Breast epithelium (tissue), 4 donors: ENCODE data around the gene NRXN3. TPM values are rescaled to one million over a fixed set of nuclear protein-coding genes. Genes with fewer than 3 reads are reported as not detected.

Experiments used
- DNase-seq, 2 donors: peaks; one replicate each; pipeline ENCODE4 v3.0.0-alpha.2; 2019; ENCODE audit warnings: low spot score in 2 of 2
- H3K27ac ChIP-seq, 2 donors: fragments of 200-600 bp; sonication (generic) in 1 of 2; one replicate each; pipeline ENCODE4 v1.5.1; 2016 to 2019; ENCODE audit warnings: mild to moderate bottlenecking in 1 of 2
- H3K27me3 ChIP-seq, 2 donors: fragments of 200-600 bp; sonication (generic) in 1 of 2; one replicate each; pipeline versions ENCODE4 v1.5.1 to v1.6.0; 2017 to 2019; ENCODE audit warnings: control low read depth in 1 of 2, mild to moderate bottlenecking in 1 of 2
- H3K36me3 ChIP-seq: fragments of 200-600 bp; one replicate; pipeline ENCODE4 v1.5.1; 2019
- H3K4me1 ChIP-seq, 2 donors: fragments of 200-600 bp; sonication (generic); one replicate each; pipeline ENCODE4 v1.5.1; 2016 to 2019; ENCODE audit warnings: control low read depth in 1 of 2
- H3K4me3 ChIP-seq, 3 donors: fragments of 200-600 bp; sonication (generic); 1 replicate in 2 of 3; 2 replicates in 1 of 3; pipeline ENCODE4 v1.5.1; 2016 to 2019; ENCODE audit warnings: mild to moderate bottlenecking in 3 of 3, moderate library complexity in 2 of 3
- H3K9me3 ChIP-seq, 2 donors: fragments of 200-600 bp; sonication (generic) in 1 of 2; one replicate each; pipeline ENCODE4 v1.5.1; 2016 to 2019; ENCODE audit warnings: control low read depth in 1 of 2
- POLR2A ChIP-seq: fragments of 450-650 bp; IDR thresholded peaks from one replicate; pipeline ENCODE4 v1.6.1; 2016; ENCODE audit warnings: antibody characterized with exemption, mild to moderate bottlenecking, moderate library complexity
- POLR2AphosphoS5 ChIP-seq, 3 donors: sonication (generic); formaldehyde crosslinking; IDR thresholded peaks; one replicate each; pipeline ENCODE4 v1.6.1; 2017; ENCODE audit warnings: antibody characterized with exemption in 3 of 3
- intact Hi-C: fragments of 100-400 bp; cut with DNase I; formaldehyde crosslinking; loops from one replicate; pipeline ENCODE4 v1.15.1; 2023; ENCODE audit warnings: low total_unique reads
- total RNA-seq, 3 donors: library from RNA; depleted of rRNA; stranded (reverse); fragments of >200 nt; gene quantifications; one replicate each; pipeline ENCODE4 v1.1.0, GENCODE V29; 2016
- TF ChIP-seq, protein P1 (sequence below), 3 donors: fragments of 450-650 bp; IDR thresholded peaks; one replicate each; pipeline ENCODE4 v1.5.1; 2016 to 2017; ENCODE audit warnings: antibody characterized with exemption in 3 of 3, mild to moderate bottlenecking in 3 of 3, moderate library complexity in 3 of 3

Gene NRXN3
- total RNA-seq, 3 donors from 2014 or later, result 2.9 to 3.6 (median 3.5) TPM

GRCh38 chr14:79442786-79443185, 1272.6 kb downstream of the NRXN3 start:
- no peaks in the 10 kb centered on the region for H3K27me3 ChIP-seq
- no peaks in the 10 kb centered on the region for H3K36me3 ChIP-seq
- TF ChIP-seq POLR2AphosphoS5 (IDR thresholded peaks at IDR 0.05), result no peak
- no peaks in the 10 kb centered on the region for H3K9me3 ChIP-seq
- no peak overlapping the region for H3K27ac ChIP-seq
- no peak for DNase-seq
- H3K4me3 ChIP-seq, result no peak overlapping the region
- no peaks in the 10 kb centered on the region for H3K4me1 ChIP-seq
- intact Hi-C loops, result no loop called here

DNA sequence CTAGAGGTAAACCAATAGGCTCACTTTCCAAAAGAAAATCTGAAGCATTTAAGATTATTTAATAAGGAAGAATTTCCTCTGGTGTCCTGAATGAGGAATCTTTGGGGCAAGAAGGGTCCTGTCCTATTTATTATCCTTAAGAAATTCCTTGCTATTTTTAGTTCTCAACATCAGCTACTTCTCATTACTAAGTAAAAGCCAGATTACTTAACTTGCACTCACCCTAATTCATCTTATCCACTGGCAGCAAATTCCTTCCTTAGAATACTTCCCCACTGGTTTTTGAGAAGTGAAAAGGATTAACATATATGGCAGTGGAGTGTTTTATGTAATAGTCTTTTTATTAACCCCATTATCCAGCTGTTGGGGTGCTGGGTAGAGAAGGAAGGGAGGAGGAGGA, 1273.4 kb downstream of the NRXN3 start:
- TF ChIP-seq POLR2AphosphoS5 (IDR thresholded peaks at IDR 0.05), result no peak
- TF ChIP-seq POLR2A, result no peak
- TF ChIP-seq, protein P1, sequence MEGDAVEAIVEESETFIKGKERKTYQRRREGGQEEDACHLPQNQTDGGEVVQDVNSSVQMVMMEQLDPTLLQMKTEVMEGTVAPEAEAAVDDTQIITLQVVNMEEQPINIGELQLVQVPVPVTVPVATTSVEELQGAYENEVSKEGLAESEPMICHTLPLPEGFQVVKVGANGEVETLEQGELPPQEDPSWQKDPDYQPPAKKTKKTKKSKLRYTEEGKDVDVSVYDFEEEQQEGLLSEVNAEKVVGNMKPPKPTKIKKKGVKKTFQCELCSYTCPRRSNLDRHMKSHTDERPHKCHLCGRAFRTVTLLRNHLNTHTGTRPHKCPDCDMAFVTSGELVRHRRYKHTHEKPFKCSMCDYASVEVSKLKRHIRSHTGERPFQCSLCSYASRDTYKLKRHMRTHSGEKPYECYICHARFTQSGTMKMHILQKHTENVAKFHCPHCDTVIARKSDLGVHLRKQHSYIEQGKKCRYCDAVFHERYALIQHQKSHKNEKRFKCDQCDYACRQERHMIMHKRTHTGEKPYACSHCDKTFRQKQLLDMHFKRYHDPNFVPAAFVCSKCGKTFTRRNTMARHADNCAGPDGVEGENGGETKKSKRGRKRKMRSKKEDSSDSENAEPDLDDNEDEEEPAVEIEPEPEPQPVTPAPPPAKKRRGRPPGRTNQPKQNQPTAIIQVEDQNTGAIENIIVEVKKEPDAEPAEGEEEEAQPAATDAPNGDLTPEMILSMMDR (IDR thresholded peaks at IDR 0.05), result no peak
- DNase-seq, result no peak
- Histone ChIP-seq H3K36me3 (no peaks in the 10 kb centered on the region), H3K4me3 (no peak overlapping the region), H3K4me1 (no peaks in the 10 kb centered on the region), H3K27me3 (no peaks in the 10 kb centered on the region), H3K9me3 (no peaks in the 10 kb centered on the region), H3K27ac (no peak overlapping the region)
- intact Hi-C loops, result no loop called here

- no peaks in the 10 kb centered on the region for H3K9me3 ChIP-seq
- TF ChIP-seq POLR2AphosphoS5 (IDR thresholded peaks at IDR 0.05), result no peak
- TF ChIP-seq POLR2A, result no peak
- TF ChIP-seq, protein P1 (IDR thresholded peaks at IDR 0.05), result no peak
- H3K27ac ChIP-seq, result no peak overlapping the region
- DNase-seq, result no peak
- no peaks in the 10 kb centered on the region for H3K27me3 ChIP-seq
- H3K4me1 ChIP-seq, result no peaks in the 10 kb centered on the region
- intact Hi-C loops, result no loop called here
- no peak overlapping the region for H3K4me3 ChIP-seq
- H3K36me3 ChIP-seq, result no peaks in the 10 kb centered on the region
Measured at GRCh38 chr14:79448960-79449359, 1278.8 kb downstream of the NRXN3 start.

- intact Hi-C loops, result loop anchor here (5.0 kb wide), 1 partner anchor 1286 kb away; no protein-coding TSS in a partner anchor
- Histone ChIP-seq H3K27ac (no peak overlapping the region), H3K27me3 (no peaks in the 10 kb centered on the region), H3K4me1 (no peaks in the 10 kb centered on the region), H3K4me3 (no peak overlapping the region), H3K9me3 (no peaks in the 10 kb centered on the region), H3K36me3 (no peaks in the 10 kb centered on the region)
- DNase-seq, result no peak
- no peak for TF ChIP-seq POLR2A
- TF ChIP-seq, protein P1 (IDR thresholded peaks at IDR 0.05), result no peak
- TF ChIP-seq POLR2AphosphoS5 (IDR thresholded peaks at IDR 0.05), result no peak
Measured at GRCh38 chr14:79451601-79452000, 1281.4 kb downstream of the NRXN3 start.

DNA sequence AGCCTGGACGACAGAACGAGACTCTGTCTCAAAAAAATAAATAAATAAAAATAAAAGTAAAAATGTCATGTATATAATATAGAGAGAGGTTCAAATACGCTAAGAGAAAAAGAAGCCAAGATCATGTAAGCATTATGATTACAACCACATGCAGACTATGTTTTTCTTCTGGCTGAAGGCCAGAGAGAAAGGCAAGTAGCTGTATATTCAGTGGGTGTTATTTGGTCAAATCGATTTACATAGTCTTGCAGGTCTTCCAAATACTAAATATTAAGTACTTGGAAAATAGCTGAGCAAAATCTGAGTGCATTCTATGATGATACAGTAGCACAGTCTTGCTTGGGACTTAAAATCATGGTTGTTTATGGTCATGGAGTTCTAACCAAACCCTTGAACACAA, 1283.1 kb downstream of the NRXN3 start:
- no peaks in the 10 kb centered on the region for H3K4me1 ChIP-seq
- DNase-seq, result no peak
- H3K9me3 ChIP-seq, result no peaks in the 10 kb centered on the region
- TF ChIP-seq, protein P1 (IDR thresholded peaks at IDR 0.05), result no peak
- TF ChIP-seq POLR2AphosphoS5 (IDR thresholded peaks at IDR 0.05) (no peak), POLR2A (no peak)
- no peak overlapping the region for H3K27ac ChIP-seq
- intact Hi-C loops, result loop anchor here (5.0 kb wide), 1 partner anchor 1284 kb away; no protein-coding TSS in a partner anchor
- H3K27me3 ChIP-seq, result no peaks in the 10 kb centered on the region
- H3K4me3 ChIP-seq, result no peak overlapping the region
- no peaks in the 10 kb centered on the region for H3K36me3 ChIP-seq

DNA sequence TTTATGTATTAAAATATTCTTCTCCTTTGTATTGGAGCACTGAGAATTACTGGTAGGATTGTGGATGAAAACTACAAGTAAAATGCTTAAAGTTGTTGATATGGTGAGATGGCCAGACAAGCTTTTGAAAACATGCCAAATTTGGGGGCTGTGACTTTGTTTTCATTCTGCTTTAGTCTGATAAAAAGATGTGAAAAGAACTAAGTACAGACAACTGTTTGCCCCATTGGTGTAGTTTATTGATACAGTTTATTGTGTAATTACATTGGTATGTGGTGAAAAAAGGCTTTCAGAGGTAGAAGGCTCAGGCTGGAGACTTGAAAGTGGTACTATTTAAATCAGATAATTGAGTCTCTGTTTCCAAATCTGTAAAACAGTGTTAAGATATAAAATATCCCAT, 1294.3 kb downstream of the NRXN3 start:
- no peak for DNase-seq
- intact Hi-C loops, result loop anchor here (10.0 kb wide), 1 partner anchor 670 kb away; no protein-coding TSS in a partner anchor
- Histone ChIP-seq H3K4me1 (no peaks in the 10 kb centered on the region), H3K4me3 (no peak overlapping the region), H3K9me3 (no peaks in the 10 kb centered on the region), H3K27me3 (no peaks in the 10 kb centered on the region), H3K36me3 (no peaks in the 10 kb centered on the region), H3K27ac (no peak overlapping the region)
- TF ChIP-seq POLR2AphosphoS5 (IDR thresholded peaks at IDR 0.05), result no peak
- TF ChIP-seq, protein P1 (IDR thresholded peaks at IDR 0.05), result no peak
- no peak for TF ChIP-seq POLR2A
